ENCODE measurements around the gene SGMS2. TPM values are rescaled to one million over a fixed set of nuclear protein-coding genes. Genes with fewer than 3 reads are reported as not detected.

The SGMS2 gene
- total and polyA plus RNA-seq, 9 of the 15 experiments (the other 6 are each of a cell fraction or from before 2014, with no cell fraction given) = 0.07 to 0.25 (median 0.11) TPM; not detected in 5

- TF ChIP-seq MAZ (CRISPR knock-in tag; conservative IDR thresholded peaks at IDR 0.05 in 1 of 2, IDR thresholded peaks at IDR 0.05 in 1 of 2) (0 out of 4 replicates have a peak, but pooled peaks of 1 of the 2 experiments have one; percentile 17), ZFP36 (IDR thresholded peaks at IDR 0.05; ENCODE audit: low read depth, low read length, partially characterized antibody) (peak; percentile 44), FOXA1 (IDR thresholded peaks at IDR 0.05; ENCODE audit: borderline replicate concordance) (no peak), ILF3 (IDR thresholded peaks at IDR 0.05; ENCODE audit: borderline replicate concordance) (no peak), HMGN3 (IDR thresholded peaks at IDR 0.05; ENCODE audit: borderline replicate concordance, extremely low read depth, insufficient read length, low read depth, low read length) (no peak), KDM2B (CRISPR knock-in tag; IDR thresholded peaks at IDR 0.05) (no peak), ZBTB33 (CRISPR knock-in tag; IDR thresholded peaks at IDR 0.05) (0 out of 2 replicates have a peak, but pooled peaks have one; percentile 10), ZFP1 (CRISPR knock-in tag; IDR thresholded peaks at IDR 0.05) (no peak), ZNF239 (CRISPR knock-in tag; IDR thresholded peaks at IDR 0.05) (no peak), ZNF23 (CRISPR knock-in tag; IDR thresholded peaks at IDR 0.05) (no peak), PPARD (CRISPR knock-in tag; IDR thresholded peaks at IDR 0.05) (no peak), POLR3A (IDR thresholded peaks at IDR 0.05; ENCODE audit: borderline replicate concordance, extremely low read depth, insufficient read depth, insufficient read length) (no peak)
- TF ChIP-seq, protein P1, sequence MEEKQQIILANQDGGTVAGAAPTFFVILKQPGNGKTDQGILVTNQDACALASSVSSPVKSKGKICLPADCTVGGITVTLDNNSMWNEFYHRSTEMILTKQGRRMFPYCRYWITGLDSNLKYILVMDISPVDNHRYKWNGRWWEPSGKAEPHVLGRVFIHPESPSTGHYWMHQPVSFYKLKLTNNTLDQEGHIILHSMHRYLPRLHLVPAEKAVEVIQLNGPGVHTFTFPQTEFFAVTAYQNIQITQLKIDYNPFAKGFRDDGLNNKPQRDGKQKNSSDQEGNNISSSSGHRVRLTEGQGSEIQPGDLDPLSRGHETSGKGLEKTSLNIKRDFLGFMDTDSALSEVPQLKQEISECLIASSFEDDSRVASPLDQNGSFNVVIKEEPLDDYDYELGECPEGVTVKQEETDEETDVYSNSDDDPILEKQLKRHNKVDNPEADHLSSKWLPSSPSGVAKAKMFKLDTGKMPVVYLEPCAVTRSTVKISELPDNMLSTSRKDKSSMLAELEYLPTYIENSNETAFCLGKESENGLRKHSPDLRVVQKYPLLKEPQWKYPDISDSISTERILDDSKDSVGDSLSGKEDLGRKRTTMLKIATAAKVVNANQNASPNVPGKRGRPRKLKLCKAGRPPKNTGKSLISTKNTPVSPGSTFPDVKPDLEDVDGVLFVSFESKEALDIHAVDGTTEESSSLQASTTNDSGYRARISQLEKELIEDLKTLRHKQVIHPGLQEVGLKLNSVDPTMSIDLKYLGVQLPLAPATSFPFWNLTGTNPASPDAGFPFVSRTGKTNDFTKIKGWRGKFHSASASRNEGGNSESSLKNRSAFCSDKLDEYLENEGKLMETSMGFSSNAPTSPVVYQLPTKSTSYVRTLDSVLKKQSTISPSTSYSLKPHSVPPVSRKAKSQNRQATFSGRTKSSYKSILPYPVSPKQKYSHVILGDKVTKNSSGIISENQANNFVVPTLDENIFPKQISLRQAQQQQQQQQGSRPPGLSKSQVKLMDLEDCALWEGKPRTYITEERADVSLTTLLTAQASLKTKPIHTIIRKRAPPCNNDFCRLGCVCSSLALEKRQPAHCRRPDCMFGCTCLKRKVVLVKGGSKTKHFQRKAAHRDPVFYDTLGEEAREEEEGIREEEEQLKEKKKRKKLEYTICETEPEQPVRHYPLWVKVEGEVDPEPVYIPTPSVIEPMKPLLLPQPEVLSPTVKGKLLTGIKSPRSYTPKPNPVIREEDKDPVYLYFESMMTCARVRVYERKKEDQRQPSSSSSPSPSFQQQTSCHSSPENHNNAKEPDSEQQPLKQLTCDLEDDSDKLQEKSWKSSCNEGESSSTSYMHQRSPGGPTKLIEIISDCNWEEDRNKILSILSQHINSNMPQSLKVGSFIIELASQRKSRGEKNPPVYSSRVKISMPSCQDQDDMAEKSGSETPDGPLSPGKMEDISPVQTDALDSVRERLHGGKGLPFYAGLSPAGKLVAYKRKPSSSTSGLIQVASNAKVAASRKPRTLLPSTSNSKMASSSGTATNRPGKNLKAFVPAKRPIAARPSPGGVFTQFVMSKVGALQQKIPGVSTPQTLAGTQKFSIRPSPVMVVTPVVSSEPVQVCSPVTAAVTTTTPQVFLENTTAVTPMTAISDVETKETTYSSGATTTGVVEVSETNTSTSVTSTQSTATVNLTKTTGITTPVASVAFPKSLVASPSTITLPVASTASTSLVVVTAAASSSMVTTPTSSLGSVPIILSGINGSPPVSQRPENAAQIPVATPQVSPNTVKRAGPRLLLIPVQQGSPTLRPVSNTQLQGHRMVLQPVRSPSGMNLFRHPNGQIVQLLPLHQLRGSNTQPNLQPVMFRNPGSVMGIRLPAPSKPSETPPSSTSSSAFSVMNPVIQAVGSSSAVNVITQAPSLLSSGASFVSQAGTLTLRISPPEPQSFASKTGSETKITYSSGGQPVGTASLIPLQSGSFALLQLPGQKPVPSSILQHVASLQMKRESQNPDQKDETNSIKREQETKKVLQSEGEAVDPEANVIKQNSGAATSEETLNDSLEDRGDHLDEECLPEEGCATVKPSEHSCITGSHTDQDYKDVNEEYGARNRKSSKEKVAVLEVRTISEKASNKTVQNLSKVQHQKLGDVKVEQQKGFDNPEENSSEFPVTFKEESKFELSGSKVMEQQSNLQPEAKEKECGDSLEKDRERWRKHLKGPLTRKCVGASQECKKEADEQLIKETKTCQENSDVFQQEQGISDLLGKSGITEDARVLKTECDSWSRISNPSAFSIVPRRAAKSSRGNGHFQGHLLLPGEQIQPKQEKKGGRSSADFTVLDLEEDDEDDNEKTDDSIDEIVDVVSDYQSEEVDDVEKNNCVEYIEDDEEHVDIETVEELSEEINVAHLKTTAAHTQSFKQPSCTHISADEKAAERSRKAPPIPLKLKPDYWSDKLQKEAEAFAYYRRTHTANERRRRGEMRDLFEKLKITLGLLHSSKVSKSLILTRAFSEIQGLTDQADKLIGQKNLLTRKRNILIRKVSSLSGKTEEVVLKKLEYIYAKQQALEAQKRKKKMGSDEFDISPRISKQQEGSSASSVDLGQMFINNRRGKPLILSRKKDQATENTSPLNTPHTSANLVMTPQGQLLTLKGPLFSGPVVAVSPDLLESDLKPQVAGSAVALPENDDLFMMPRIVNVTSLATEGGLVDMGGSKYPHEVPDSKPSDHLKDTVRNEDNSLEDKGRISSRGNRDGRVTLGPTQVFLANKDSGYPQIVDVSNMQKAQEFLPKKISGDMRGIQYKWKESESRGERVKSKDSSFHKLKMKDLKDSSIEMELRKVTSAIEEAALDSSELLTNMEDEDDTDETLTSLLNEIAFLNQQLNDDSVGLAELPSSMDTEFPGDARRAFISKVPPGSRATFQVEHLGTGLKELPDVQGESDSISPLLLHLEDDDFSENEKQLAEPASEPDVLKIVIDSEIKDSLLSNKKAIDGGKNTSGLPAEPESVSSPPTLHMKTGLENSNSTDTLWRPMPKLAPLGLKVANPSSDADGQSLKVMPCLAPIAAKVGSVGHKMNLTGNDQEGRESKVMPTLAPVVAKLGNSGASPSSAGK (IDR thresholded peaks at IDR 0.05) = peak; percentile 29; the same call in 1 of the 2 replicates
Measured at GRCh38 chr4:107930821-107931774, 106.4 kb downstream of the SGMS2 start, which contains the start of gene CYP2U1 (continued).
